GM18498 (cell line): Measurements from ENCODE around the gene IGSF11.

ENCODE experiments used
- ATAC-seq: cut with Tn5 transposase; IDR thresholded peaks from one replicate; pipeline ENCODE4 v1.9.1; 2021; ENCODE audit warnings: mild to moderate bottlenecking, moderate library complexity; ENCODE audit not compliant: unreplicated experiment

IGSF11 gene

DNA sequence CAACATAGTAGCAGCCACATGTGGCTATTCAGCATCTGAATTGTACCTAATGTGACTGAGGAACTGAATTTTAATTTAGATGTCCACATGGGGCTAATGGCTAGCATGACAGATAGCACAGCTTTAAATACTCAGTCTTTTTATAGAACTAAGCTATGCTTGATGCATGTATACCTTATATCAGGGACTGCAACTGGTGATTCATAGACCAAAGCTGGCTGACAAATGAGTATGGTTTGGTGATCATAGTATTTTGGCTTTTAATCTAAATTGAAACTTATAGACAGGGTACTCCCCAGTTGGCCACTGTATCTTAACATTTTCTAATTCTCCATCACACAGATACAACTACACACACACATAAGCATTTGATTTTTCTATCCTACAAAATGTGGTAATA is 83.6 kb downstream of the IGSF11 start:
- ATAC-seq, result no peak

- ATAC-seq, result no peak
Measured at GRCh38 chr3:118949113-118949760, 85.4 kb downstream of the IGSF11 start.

DNA sequence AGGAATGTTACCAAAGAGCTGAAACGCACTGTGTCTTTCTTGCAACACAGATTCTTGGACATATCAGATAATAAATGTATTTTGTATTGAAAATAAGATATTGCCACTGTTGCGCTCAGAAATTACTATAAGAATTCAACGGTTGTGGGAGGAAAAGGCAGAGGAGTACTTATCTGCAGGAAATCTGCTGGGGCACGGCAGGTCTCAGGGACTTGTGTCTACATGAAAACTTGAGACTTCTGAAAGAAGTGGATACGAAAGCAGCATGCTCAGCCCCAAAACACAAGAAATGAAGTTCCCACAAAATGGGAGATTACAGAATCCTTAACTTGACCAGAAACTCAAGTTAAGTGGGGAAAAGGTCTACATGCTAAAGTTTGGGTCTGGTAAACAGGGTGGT is 86.5 kb downstream of the IGSF11 start:
- ATAC-seq, result no peak

GRCh38 chr3:118946449-118946848 is 88.2 kb downstream of the IGSF11 start:
- ATAC-seq, result no peak

DNA sequence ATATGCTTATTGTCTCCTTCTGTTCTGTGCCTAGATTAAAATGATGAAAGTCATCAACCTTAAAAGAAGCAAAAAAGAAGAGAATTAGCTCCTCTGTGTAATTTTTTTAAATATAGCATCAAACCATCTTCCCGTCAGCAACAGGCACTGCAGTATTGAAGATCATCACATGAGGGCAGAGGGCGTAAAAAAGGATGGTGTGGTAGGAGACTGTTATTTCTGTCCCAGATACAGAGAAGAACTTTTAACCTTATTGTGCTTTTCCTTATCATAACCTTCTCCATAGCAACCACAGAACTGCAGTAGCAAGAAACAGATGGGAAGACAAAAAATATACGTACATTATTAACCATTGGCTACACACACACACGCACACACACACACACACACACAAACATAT is 88.8 kb downstream of the IGSF11 start:
- no peak for ATAC-seq

GRCh38 chr3:118943597-118943996 is 91.0 kb downstream of the IGSF11 start:
- no peak for ATAC-seq

GRCh38 chr3:118942671-118943070 is 92.0 kb downstream of the IGSF11 start:
- no peak for ATAC-seq

DNA sequence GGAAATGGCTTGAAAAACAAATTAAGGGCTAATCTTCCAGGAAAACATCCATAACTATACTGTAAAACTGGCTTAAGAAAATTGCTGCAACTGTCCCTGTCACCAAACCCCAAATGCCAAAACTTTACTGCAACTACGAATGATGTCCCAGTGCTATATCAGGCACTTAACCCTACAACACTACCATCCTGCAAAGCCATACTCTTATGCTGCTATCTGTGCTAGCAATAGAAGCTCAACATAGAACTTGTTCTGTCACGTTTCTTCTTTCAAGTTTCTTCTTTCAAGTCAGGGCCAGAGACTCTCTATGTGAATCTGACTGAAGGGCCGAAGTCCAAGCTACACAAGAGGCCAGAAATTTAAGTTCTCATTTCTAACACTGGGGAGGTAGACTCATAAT is 92.5 kb downstream of the IGSF11 start:
- no peak for ATAC-seq

GRCh38 chr3:118941236-118941635 is 93.4 kb downstream of the IGSF11 start:
- no peak for ATAC-seq

DNA sequence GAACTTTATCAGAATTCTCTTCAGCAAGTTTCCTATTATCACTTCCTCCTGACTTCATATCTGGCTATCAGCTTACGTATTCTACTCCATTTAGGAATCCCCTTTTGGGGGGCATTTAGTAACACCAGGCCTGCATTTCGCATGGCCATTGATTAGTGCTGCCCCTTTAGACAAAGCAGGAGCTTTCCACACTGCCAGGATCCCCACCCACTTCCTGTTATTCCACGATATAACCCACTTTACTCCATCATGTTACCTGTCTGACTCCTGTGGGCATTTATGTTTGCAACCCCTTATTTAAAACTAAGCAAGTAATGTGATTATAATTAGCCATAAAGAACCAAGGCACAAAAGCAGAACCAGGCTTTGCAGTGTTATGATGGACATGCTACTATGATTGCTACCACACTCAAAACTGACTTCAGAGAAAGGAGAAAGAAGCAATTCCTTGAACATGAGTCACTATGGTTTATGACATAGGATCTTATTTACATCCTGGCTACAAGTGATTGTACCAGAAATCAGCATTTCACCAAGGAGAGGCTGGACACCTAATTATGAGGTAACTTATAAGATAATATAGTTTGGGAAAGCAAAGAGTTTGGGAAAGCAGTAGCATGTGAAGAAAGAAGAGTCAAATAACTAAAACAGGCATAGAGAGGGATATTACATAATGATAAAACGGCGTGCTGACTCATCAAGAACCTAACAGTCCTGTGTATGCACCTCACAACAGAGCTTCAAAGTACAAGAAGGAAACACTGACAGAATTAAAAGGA is 96.3 kb downstream of the IGSF11 start:
- ATAC-seq, result no peak

DNA sequence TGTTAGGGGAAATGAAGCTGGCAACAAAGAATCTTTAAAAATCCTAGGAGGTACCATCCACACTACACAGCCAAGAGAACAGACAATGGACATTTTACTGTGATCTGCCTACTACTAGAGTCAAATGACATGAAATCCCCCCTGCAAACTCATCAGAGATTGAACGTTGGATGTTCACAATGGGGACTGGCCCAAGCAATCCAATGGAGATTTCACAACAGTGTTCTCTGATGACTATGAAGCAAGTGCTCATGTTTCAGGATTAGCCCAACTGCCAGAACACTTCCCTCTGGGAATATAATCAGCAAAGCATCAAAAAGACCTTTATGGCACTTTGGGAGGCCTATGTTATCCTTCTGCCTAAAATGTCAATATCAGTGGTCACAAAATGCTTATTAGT is 97.8 kb downstream of the IGSF11 start:
- ATAC-seq, result no peak

GRCh38 chr3:118932822-118933558 is 101.7 kb downstream of the IGSF11 start:
- ATAC-seq, result no peak

- ATAC-seq, result no peak
Measured at GRCh38 chr3:118931996-118932395, 102.7 kb downstream of the IGSF11 start.

DNA sequence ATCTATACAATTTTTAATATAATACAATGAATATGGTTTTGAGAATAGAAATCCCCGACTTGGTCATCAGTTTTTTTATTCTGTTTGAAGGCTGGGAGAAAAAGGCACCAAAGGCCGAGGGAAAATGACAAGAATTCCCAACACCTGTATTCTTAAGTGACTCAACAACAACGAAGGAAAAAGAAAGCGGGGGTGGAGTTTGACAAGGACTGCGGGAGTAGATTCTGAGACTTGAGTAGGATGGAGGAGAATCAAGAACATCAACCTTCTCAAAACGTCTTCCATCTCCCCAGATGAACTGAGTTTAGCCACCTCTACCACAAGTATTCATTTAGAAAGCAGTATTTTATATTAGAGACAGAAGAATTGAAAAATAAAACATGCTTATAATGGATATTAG is 107.2 kb downstream of the IGSF11 start:
- ATAC-seq, result no peak

DNA sequence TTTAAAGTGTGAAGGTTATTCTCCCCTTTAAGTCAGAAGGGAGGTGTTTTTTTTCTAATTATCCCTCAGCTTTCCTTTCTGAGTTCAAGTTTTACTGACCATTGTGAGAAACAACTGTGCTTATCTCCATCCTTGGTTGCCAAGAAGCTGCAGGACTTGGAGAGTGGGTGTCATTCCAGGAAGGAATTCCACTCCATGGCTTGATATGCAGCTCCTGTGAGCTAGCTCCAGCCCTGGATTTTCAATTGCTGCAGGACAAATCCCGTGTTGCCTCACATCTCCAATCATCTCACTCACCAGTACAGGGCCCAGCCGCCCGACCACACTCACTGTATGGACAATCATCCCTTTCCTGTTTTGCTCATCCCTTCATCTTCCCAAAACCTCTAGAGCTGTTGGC is 122.5 kb downstream of the IGSF11 start:
- ATAC-seq, result no peak

DNA sequence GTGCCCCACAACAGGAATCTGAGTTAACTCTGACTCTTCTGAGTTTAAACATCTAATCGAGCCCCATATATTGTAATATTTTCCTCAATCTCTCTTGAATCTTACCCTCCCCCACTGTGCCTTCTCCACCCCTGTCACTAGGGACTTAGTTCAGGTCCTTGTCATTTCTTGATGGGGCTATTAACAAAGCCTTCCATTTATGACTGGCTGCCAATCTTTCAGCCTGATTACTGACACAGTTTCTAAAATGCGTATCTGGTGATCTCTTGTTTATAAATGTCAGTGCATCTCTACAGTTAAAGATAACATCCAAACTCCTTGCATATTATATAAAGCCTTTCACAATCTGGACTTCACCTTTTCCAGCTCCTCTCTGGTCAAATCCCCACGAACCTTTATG is 124.3 kb downstream of the IGSF11 start:
- ATAC-seq, result no peak

GRCh38 chr3:118909763-118910162 is 124.9 kb downstream of the IGSF11 start:
- ATAC-seq, result no peak

- no peak for ATAC-seq
Measured at GRCh38 chr3:118907909-118908308, 126.7 kb downstream of the IGSF11 start.

DNA sequence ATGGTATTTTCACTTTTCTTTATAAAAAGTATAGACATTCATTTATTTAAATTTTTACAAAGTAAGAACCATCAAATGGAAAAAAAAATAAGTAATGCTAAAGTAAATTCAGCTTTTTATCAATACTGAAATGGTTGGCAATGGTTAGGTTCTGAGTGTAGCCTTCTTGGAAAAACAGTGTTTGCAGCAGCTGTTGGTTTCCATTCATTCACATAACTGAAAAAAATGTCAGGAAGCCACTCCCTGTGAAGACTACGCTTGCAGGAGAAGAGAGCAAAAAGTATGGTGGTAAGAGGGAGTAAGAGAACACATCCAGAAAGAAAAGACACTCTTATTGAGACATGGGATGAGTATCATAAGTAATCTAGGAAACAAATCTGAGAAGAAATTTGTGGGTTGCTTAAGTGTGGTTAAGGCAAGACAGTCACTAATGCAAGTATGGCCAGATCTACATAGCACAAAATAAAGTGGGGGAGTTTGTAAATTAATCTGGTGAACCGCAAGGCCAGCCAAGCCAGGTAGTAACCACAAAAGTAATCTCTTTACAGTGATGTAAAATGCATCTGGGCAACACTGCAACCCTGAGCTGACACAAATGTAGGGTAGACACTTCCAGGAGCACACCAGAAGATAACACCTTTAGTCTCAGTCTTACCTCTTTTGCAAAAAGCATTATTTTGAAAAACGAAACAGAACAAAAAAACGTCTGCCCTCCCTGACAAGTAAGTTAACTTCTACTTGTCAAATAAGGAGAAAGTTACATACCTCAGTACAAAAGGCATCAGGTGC is 133.7 kb downstream of the IGSF11 start:
- no peak for ATAC-seq

- no peak for ATAC-seq
Measured at GRCh38 chr3:118890206-118890605, 144.4 kb downstream of the IGSF11 start.

- ATAC-seq, result no peak
Measured at GRCh38 chr3:118889691-118890090, 145.0 kb downstream of the IGSF11 start.
